H1 (cell line): ENCODE results near the gene HIBCH. TPM values are rescaled to one million over a fixed set of nuclear protein-coding genes. Genes with fewer than 3 reads are reported as not detected.

Experiments
- CBX8 ChIP-seq: fragments of 300-800, 300-1000 bp; sonication (generic); IDR thresholded peaks from 2 replicates; pipeline ENCODE4 v1.7.1; 2016; ENCODE audit warnings: low read depth, low read length, borderline replicate concordance
- CHD2 ChIP-seq: IDR thresholded peaks from 2 replicates; pipeline ENCODE4 v1.6.1; 2012; ENCODE audit warnings: low read length, improper control_type of control experiment
- EZH2 ChIP-seq: fragments of 200-600 bp; sonication (generic); IDR thresholded peaks from 2 replicates; pipeline ENCODE4 v1.7.1; 2012; ENCODE audit warnings: low read depth, mild to moderate bottlenecking, moderate library complexity, low read length, inconsistent platforms; ENCODE audit not compliant: severe bottlenecking
- KDM5A ChIP-seq: fragments of 200-600 bp; IDR thresholded peaks from 2 replicates; pipeline ENCODE4 v1.7.1; 2012; ENCODE audit warnings: mild to moderate bottlenecking, low read length, inconsistent platforms, mixed read lengths
- POLR2A ChIP-seq, 2 experiments: IDR thresholded peaks; 1 replicate in 1 of 2; 2 replicates in 1 of 2; pipeline ENCODE4 v1.6.1; 2011; ENCODE audit warnings: low read depth in 2 of 2, low read length in 2 of 2, mild to moderate bottlenecking in 2 of 2; ENCODE audit errors: control extremely low read depth in 1 of 2
- RAD21 ChIP-seq, 2 experiments: IDR thresholded peaks in 1 of 2; conservative IDR thresholded peaks in 1 of 2; 2 replicates each; pipeline ENCODE4 v1.6.1; 2011; ENCODE audit warnings: low read depth in 2 of 2, low read length in 2 of 2, improper control_type of control experiment in 1 of 2, inconsistent platforms in 1 of 2, mild to moderate bottlenecking in 1 of 2, moderate library complexity in 1 of 2
- RBBP5 ChIP-seq: IDR thresholded peaks from 2 replicates; pipeline ENCODE4 v1.7.1; 2012; ENCODE audit warnings: low read depth, mild to moderate bottlenecking, inconsistent platforms, low read length, moderate library complexity, borderline replicate concordance
- SUZ12 ChIP-seq: fragments of 200-600 bp; sonication (generic); IDR thresholded peaks from 2 replicates; pipeline ENCODE4 v1.6.1; 2012; ENCODE audit warnings: mild to moderate bottlenecking, inconsistent platforms, low read length, moderate library complexity, mixed read lengths
- TBP ChIP-seq: IDR thresholded peaks from 2 replicates; pipeline ENCODE4 v1.6.1; 2011; ENCODE audit warnings: low read depth, low read length, improper control_type of control experiment
- polyA plus RNA-seq, 7 experiments: library from polyadenylated mRNA; depleted of rRNA in 3 of 7; stranded (reverse) in 5 of 7; unstranded in 2 of 7; fragments of >200 nt in 5 of 7; fragments of 200-250 nt in 2 of 7; gene quantifications; 1 replicate in 5 of 7; 2 replicates in 1 of 7; 4 replicates in 1 of 7; pipeline versions ENCODE4 v1.2.1 to v1.2.3, GENCODE V29; 2011 to 2013; ENCODE audit warnings: missing spikeins in 2 of 7, mixed read lengths in 2 of 7
- total RNA-seq: library from RNA; stranded (reverse); fragmentation: NEBNext Ultra II Directional; extraction: Animal tissue kit (Norgen Biotek cat#: 25700); gene quantifications from 2 replicates; pipeline ENCODE4 v1.2.1, GENCODE V29; 2021
- TF ChIP-seq, protein P1 (sequence below): fragments of 300-600 bp; sonication (generic); IDR thresholded peaks from 2 replicates; pipeline ENCODE4 v1.7.1; 2012; ENCODE audit warnings: low read length, moderate library complexity, mild to moderate bottlenecking, inconsistent platforms; ENCODE audit not compliant: insufficient replicate concordance
- TF ChIP-seq, protein P2 (sequence below): IDR thresholded peaks from 2 replicates; pipeline ENCODE4 v1.6.1; 2011; ENCODE audit warnings: low read length, improper control_type of control experiment

The HIBCH gene
- total and polyA plus RNA-seq, 2 of the 8 experiments (the other 6 are each of a cell fraction or from before 2014, with no cell fraction given) = 7.5 to 31.8 TPM

DNA sequence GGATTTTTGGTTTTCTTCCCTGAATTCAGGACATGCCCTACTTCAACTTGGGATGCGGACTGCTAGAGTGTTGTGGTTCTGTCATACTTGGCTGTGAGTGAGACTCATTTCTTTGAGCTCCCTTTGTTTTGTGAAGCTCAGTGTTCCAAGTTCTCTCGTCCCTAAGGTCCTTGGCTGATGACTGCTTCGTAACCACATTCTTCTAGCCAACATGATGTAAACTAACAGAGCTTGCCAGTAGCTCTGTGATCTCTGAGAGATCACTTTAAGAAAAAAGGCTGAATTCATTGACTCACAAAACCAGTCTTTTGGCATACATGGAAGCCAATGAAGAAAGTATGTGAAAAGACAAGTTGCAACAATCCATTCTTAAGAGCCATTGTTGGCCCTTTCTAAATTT is 160.2 kb downstream of the HIBCH start (continued):
- TF ChIP-seq, protein P1, sequence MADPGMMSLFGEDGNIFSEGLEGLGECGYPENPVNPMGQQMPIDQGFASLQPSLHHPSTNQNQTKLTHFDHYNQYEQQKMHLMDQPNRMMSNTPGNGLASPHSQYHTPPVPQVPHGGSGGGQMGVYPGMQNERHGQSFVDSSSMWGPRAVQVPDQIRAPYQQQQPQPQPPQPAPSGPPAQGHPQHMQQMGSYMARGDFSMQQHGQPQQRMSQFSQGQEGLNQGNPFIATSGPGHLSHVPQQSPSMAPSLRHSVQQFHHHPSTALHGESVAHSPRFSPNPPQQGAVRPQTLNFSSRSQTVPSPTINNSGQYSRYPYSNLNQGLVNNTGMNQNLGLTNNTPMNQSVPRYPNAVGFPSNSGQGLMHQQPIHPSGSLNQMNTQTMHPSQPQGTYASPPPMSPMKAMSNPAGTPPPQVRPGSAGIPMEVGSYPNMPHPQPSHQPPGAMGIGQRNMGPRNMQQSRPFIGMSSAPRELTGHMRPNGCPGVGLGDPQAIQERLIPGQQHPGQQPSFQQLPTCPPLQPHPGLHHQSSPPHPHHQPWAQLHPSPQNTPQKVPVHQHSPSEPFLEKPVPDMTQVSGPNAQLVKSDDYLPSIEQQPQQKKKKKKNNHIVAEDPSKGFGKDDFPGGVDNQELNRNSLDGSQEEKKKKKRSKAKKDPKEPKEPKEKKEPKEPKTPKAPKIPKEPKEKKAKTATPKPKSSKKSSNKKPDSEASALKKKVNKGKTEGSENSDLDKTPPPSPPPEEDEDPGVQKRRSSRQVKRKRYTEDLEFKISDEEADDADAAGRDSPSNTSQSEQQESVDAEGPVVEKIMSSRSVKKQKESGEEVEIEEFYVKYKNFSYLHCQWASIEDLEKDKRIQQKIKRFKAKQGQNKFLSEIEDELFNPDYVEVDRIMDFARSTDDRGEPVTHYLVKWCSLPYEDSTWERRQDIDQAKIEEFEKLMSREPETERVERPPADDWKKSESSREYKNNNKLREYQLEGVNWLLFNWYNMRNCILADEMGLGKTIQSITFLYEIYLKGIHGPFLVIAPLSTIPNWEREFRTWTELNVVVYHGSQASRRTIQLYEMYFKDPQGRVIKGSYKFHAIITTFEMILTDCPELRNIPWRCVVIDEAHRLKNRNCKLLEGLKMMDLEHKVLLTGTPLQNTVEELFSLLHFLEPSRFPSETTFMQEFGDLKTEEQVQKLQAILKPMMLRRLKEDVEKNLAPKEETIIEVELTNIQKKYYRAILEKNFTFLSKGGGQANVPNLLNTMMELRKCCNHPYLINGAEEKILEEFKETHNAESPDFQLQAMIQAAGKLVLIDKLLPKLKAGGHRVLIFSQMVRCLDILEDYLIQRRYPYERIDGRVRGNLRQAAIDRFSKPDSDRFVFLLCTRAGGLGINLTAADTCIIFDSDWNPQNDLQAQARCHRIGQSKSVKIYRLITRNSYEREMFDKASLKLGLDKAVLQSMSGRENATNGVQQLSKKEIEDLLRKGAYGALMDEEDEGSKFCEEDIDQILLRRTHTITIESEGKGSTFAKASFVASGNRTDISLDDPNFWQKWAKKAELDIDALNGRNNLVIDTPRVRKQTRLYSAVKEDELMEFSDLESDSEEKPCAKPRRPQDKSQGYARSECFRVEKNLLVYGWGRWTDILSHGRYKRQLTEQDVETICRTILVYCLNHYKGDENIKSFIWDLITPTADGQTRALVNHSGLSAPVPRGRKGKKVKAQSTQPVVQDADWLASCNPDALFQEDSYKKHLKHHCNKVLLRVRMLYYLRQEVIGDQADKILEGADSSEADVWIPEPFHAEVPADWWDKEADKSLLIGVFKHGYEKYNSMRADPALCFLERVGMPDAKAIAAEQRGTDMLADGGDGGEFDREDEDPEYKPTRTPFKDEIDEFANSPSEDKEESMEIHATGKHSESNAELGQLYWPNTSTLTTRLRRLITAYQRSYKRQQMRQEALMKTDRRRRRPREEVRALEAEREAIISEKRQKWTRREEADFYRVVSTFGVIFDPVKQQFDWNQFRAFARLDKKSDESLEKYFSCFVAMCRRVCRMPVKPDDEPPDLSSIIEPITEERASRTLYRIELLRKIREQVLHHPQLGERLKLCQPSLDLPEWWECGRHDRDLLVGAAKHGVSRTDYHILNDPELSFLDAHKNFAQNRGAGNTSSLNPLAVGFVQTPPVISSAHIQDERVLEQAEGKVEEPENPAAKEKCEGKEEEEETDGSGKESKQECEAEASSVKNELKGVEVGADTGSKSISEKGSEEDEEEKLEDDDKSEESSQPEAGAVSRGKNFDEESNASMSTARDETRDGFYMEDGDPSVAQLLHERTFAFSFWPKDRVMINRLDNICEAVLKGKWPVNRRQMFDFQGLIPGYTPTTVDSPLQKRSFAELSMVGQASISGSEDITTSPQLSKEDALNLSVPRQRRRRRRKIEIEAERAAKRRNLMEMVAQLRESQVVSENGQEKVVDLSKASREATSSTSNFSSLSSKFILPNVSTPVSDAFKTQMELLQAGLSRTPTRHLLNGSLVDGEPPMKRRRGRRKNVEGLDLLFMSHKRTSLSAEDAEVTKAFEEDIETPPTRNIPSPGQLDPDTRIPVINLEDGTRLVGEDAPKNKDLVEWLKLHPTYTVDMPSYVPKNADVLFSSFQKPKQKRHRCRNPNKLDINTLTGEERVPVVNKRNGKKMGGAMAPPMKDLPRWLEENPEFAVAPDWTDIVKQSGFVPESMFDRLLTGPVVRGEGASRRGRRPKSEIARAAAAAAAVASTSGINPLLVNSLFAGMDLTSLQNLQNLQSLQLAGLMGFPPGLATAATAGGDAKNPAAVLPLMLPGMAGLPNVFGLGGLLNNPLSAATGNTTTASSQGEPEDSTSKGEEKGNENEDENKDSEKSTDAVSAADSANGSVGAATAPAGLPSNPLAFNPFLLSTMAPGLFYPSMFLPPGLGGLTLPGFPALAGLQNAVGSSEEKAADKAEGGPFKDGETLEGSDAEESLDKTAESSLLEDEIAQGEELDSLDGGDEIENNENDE = no peak
- TF ChIP-seq TBP (no peak), CHD2 (no peak), CBX8 (no peak), POLR2A (IDR thresholded peaks at IDR 0.05; ENCODE audit: control extremely low read depth in 1 of 2, low read depth in 2 of 2, low read length in 2 of 2) (no peak), RAD21 (IDR thresholded peaks at IDR 0.05 in 1 of 2, conservative IDR thresholded peaks at IDR 0.05 in 1 of 2; ENCODE audit: low read depth in 2 of 2, low read length in 2 of 2) (no peak), RBBP5 (no peak), KDM5A (no peak), EZH2 (no peak), SUZ12 (no peak)
- TF ChIP-seq, protein P2, sequence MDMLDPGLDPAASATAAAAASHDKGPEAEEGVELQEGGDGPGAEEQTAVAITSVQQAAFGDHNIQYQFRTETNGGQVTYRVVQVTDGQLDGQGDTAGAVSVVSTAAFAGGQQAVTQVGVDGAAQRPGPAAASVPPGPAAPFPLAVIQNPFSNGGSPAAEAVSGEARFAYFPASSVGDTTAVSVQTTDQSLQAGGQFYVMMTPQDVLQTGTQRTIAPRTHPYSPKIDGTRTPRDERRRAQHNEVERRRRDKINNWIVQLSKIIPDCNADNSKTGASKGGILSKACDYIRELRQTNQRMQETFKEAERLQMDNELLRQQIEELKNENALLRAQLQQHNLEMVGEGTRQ = no peak
